Tibial nerve (tissue), 4 donors: ENCODE measurements around the gene RNF222. TPM values are rescaled to one million over a fixed set of nuclear protein-coding genes. Genes with fewer than 3 reads are reported as not detected.

Source experiments
- DNase-seq, 2 donors: peaks; one replicate each; pipeline ENCODE4 v3.0.0-alpha.2; 2019; ENCODE audit warnings: low spot score in 2 of 2
- H3K27ac ChIP-seq, 4 donors: fragments of 200-600 bp; sonication (generic) in 3 of 4; one replicate each; pipeline ENCODE4 v1.5.1; 2017 to 2019; ENCODE audit warnings: mild to moderate bottlenecking in 1 of 4
- H3K27me3 ChIP-seq, 2 donors: fragments of 200-600 bp; sonication (generic) in 1 of 2; one replicate each; pipeline versions ENCODE4 v1.5.1 to v1.6.0; 2017 to 2019
- H3K36me3 ChIP-seq, 3 donors: fragments of 200-600 bp; sonication (generic); one replicate each; pipeline ENCODE4 v1.5.1; 2018 to 2019
- H3K4me1 ChIP-seq, 4 donors: fragments of 200-600 bp; sonication (generic) in 3 of 4; one replicate each; pipeline ENCODE4 v1.5.1; 2017 to 2019
- H3K4me3 ChIP-seq, 4 donors: fragments of 200-600 bp; sonication (generic) in 3 of 4; one replicate each; pipeline ENCODE4 v1.5.1; 2017 to 2019; ENCODE audit warnings: mild to moderate bottlenecking in 1 of 4, moderate library complexity in 1 of 4
- H3K9me3 ChIP-seq, 4 donors: fragments of 200-600 bp; sonication (generic) in 3 of 4; one replicate each; pipeline ENCODE4 v1.5.1; 2017 to 2019
- EP300 ChIP-seq, 2 donors: sonication (generic); formaldehyde crosslinking; IDR thresholded peaks; one replicate each; pipeline ENCODE4 v1.6.1; 2017; ENCODE audit warnings: antibody characterized with exemption in 2 of 2, mild to moderate bottlenecking in 1 of 2
- POLR2A ChIP-seq, 2 donors: fragments of 450-650 bp; IDR thresholded peaks; one replicate each; pipeline ENCODE4 v1.6.1; 2017; ENCODE audit warnings: antibody characterized with exemption in 2 of 2, mild to moderate bottlenecking in 2 of 2, moderate library complexity in 2 of 2
- WGBS, 2 donors: methylation state at CpG; one replicate each; pipeline ENCODE4 v1.1.5; 2018; 5-methylcytosine and 5-hydroxymethylcytosine counted together
- total RNA-seq, 4 donors: library from RNA; depleted of rRNA; stranded (reverse); fragments of >200 nt; gene quantifications; one replicate each; pipeline ENCODE4 v1.1.0, GENCODE V29; 2016
- TF ChIP-seq, protein P1 (sequence below), 5 experiments: fragments of 200-600 bp in 3 of 5; fragments of 450-650 bp in 2 of 5; sonication (generic) in 3 of 5; IDR thresholded peaks; one replicate each; pipeline ENCODE4 v1.5.1; 2016 to 2019; ENCODE audit warnings: antibody characterized with exemption in 5 of 5, mild to moderate bottlenecking in 3 of 5, moderate library complexity in 2 of 5

RNF222 gene, protein sequence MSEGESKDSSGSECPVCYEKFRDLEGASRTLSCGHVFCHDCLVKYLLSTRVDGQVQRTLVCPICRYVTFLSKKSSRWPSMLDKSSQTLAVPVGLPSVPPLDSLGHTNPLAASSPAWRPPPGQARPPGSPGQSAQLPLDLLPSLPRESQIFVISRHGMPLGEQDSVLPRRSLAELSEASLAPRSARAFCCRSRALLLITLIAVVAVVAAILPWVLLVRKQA
- under 1 TPM in 1 of 4 donors, not detected in 3; 0.59 TPM for total RNA-seq

DNA sequence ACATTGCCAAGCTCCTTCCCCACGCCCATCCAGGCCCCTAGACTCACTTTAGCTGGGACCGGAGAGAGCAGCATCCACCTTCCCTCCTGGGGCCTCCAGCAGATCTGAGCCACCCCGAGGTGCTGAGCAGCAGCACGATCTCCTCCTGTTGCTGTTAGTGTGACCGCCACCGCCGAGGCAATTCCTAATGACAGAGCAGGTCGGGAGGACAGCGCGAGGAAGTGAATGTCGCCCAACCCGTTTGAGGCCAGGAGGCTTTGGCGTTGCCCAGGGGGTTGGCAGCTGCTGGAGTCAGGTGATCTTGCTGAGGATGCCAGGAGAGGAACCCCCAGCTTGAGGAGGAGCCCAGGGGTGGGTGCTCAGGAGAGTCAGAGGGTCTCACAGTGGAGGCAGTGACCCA is at the start of gene RNF222:
Gene RNF222 (minus strand): TSS at position 192 of the 400 bp plus-strand sequence. CDS start 4,366 bp downstream, outside the sequence.
- WGBS, 2 donors = 56 to 65% methylated on average over 12 to 13 of the region's 13 CpGs
- H3K4me3 ChIP-seq = no peak within 1 kb of the TSS
- H3K36me3 ChIP-seq = no peaks in the 10 kb centered on the region
- H3K27me3 ChIP-seq = peaks cover 0 to 80% of the 10 kb centered on the region in 2 donors
- no peaks in the 10 kb centered on the region for H3K4me1 ChIP-seq
- no peak within 1 kb of the TSS for H3K27ac ChIP-seq
- no peak for DNase-seq
- H3K9me3 ChIP-seq = no peaks in the 10 kb centered on the region
- TF ChIP-seq POLR2A (IDR thresholded peaks at IDR 0.05) = no peak
- TF ChIP-seq, protein P1, sequence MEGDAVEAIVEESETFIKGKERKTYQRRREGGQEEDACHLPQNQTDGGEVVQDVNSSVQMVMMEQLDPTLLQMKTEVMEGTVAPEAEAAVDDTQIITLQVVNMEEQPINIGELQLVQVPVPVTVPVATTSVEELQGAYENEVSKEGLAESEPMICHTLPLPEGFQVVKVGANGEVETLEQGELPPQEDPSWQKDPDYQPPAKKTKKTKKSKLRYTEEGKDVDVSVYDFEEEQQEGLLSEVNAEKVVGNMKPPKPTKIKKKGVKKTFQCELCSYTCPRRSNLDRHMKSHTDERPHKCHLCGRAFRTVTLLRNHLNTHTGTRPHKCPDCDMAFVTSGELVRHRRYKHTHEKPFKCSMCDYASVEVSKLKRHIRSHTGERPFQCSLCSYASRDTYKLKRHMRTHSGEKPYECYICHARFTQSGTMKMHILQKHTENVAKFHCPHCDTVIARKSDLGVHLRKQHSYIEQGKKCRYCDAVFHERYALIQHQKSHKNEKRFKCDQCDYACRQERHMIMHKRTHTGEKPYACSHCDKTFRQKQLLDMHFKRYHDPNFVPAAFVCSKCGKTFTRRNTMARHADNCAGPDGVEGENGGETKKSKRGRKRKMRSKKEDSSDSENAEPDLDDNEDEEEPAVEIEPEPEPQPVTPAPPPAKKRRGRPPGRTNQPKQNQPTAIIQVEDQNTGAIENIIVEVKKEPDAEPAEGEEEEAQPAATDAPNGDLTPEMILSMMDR (IDR thresholded peaks at IDR 0.05) = no peak

DNA sequence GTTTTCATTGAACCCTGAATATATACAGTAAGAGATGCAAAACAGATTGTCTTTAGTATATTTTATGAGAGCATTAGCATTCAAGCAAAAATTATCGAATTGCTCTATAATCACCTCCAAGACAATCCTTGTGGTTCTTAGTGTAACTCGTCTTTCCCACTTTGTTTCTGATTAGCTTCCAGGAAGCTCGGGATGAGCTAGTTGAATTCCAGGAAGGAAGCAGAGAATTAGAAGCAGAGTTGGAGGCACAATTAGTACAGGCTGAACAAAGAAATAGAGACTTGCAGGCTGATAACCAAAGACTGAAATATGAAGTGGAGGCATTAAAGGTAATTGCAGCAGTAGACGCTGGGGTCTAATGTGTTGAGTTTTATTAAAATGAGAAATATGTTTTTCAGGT is 47.9 kb upstream of the RNF222 start:
- peaks cover 0 to 49% (median 10%) of the 10 kb centered on the region in 4 donors for H3K4me1 ChIP-seq
- 59 to 61% methylated on average over 4 of the region's 4 CpGs for WGBS, 2 donors
- H3K36me3 ChIP-seq = peaks cover 0 to 56% (median 0%) of the 10 kb centered on the region in 3 donors
- DNase-seq = no peak
- no peaks in the 10 kb centered on the region for H3K9me3 ChIP-seq
- H3K27me3 ChIP-seq = no peaks in the 10 kb centered on the region
- no peak overlapping the region for H3K4me3 ChIP-seq
- TF ChIP-seq EP300 (IDR thresholded peaks at IDR 0.05) (no peak), POLR2A (IDR thresholded peaks at IDR 0.05) (no peak)
- TF ChIP-seq, protein P1 (IDR thresholded peaks at IDR 0.05) = no peak
- no peak overlapping the region for H3K27ac ChIP-seq

DNA sequence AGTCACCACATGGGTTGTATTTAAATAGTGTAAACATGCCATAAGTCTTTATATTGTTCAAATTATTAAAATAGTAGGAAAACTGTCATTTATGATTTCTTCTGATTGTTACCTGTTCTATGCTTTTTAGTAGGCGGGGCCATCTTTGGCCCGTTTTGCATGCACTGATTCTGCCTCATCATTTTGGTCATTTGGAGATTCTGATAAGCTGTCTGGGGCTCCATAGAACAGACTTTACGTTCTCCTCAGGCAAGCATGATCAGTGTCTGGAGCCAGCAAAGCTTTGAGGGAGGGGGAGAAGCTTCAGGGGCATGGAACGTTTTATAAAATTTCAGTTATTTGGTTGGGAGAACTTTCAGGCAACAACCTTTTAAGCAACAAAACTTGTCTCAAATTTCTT is 46.9 kb upstream of the RNF222 start:
- Histone ChIP-seq H3K36me3 (peaks cover 0 to 51% (median 0%) of the 10 kb centered on the region in 3 donors), H3K4me3 (no peak overlapping the region), H3K4me1 (peaks cover 0 to 57% (median 12%) of the 10 kb centered on the region in 4 donors), H3K27ac (no peak overlapping the region), H3K27me3 (no peaks in the 10 kb centered on the region), H3K9me3 (no peaks in the 10 kb centered on the region)
- TF ChIP-seq, protein P1 (IDR thresholded peaks at IDR 0.05) = no peak
- TF ChIP-seq POLR2A (IDR thresholded peaks at IDR 0.05) (no peak), EP300 (IDR thresholded peaks at IDR 0.05) (no peak)
- WGBS, 2 donors = 63 to 73% methylated on average over 4 of the region's 4 CpGs
- no peak for DNase-seq

DNA sequence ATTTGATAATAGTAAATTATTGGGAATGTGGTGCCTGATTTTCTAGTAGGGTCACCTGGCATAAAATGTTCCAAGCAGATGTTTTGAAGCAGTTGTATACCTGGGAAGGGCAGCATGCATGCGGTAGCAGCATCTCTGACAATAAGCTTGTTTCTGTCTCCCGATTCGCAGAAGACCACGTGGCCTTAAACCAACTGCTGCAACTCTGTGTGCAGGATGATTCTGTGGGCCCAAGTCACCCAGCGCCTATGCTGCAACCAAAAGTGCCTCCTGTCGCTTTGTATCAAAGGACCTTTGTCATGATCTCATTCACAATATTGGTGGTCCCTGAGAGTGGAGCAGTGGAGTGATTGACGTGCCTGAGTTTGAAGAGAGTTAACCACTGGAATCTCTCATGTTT is 46.1 kb upstream of the RNF222 start:
- peaks cover 0 to 64% (median 12%) of the 10 kb centered on the region in 4 donors for H3K4me1 ChIP-seq
- no peaks in the 10 kb centered on the region for H3K27me3 ChIP-seq
- H3K4me3 ChIP-seq = no peak overlapping the region
- DNase-seq = no peak
- H3K27ac ChIP-seq = peak overlapping the region in 1 of 4 donors; percentile 6
- peaks cover 0 to 51% (median 0%) of the 10 kb centered on the region in 3 donors for H3K36me3 ChIP-seq
- H3K9me3 ChIP-seq = no peaks in the 10 kb centered on the region
- TF ChIP-seq EP300 (IDR thresholded peaks at IDR 0.05) (no peak), POLR2A (IDR thresholded peaks at IDR 0.05) (no peak)
- TF ChIP-seq, protein P1 (IDR thresholded peaks at IDR 0.05) = no peak
- 36 to 68% methylated on average over 7 of the region's 7 CpGs for WGBS, 2 donors

DNA sequence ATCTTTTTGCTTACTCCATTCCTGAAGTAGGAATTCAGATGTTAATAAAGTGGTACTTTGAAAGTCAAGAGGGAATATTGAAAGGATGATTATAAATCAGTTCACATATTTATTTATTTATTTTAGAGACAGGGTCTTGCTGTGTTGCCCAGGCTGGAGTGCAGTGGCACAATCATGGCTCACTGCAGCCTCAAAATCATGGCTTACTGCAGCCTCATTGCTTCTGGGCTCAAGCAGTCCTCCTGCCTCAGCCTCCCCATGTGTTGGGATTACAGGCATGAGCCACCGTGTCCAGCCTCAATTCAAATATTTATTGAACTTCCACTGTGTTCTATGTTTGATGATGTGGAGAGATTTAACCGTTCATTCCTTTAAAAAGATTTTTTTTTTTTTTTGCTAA is 44.7 kb upstream of the RNF222 start:
- DNase-seq = no peak
- no peak overlapping the region for H3K27ac ChIP-seq
- H3K27me3 ChIP-seq = no peaks in the 10 kb centered on the region
- peaks cover 0 to 36% (median 0%) of the 10 kb centered on the region in 3 donors for H3K36me3 ChIP-seq
- TF ChIP-seq POLR2A (IDR thresholded peaks at IDR 0.05) = no peak
- TF ChIP-seq, protein P1 (IDR thresholded peaks at IDR 0.05) = no peak
- TF ChIP-seq EP300 (IDR thresholded peaks at IDR 0.05) = no peak
- H3K4me1 ChIP-seq = peaks cover 0 to 68% (median 16%) of the 10 kb centered on the region in 4 donors
- WGBS, 2 donors = 92 to 95% methylated on average over 2 of the region's 2 CpGs
- no peak overlapping the region for H3K4me3 ChIP-seq
- no peaks in the 10 kb centered on the region for H3K9me3 ChIP-seq
